HFFc6 (cell line): ENCODE results near the gene MALAT1. TPM values are rescaled to one million over a fixed set of nuclear protein-coding genes. Genes with fewer than 3 reads are reported as not detected.
A peak's percentile ranks its signal among the peaks of the same experiment; 100 is the strongest.

ENCODE experiments used
- DNase-seq: peaks from one replicate; pipeline ENCODE4 v3.0.0-alpha.2; 2018
- H3K27ac Mint-ChIP-seq: 2 replicates; pipeline ENCODE4 v1.8.0; 2020; ENCODE audit warnings: mild to moderate bottlenecking, mixed read lengths
- H3K27me3 Mint-ChIP-seq: 2 replicates; pipeline ENCODE4 v1.8.0; 2021; ENCODE audit warnings: mild to moderate bottlenecking, moderate library complexity, mixed read lengths; ENCODE audit not compliant: insufficient read depth
- H3K36me3 Mint-ChIP-seq: 2 replicates; pipeline ENCODE4 v1.8.0; 2021; ENCODE audit warnings: low read depth, mixed read lengths
- H3K4me1 Mint-ChIP-seq: 2 replicates; pipeline ENCODE4 v1.8.0; 2020; ENCODE audit warnings: low read depth, mixed read lengths
- H3K4me3 Mint-ChIP-seq: 2 replicates; pipeline ENCODE4 v1.8.0; 2020; ENCODE audit warnings: mild to moderate bottlenecking, moderate library complexity, mixed read lengths
- H3K9me3 Mint-ChIP-seq: 2 replicates; pipeline ENCODE4 v1.8.0; 2020; ENCODE audit warnings: mild to moderate bottlenecking, mixed read lengths
- CTCF ChIP-seq: fragments of 200-600 bp; sonication (generic); IDR thresholded peaks from 2 replicates; pipeline ENCODE4 v1.5.0; 2021; ENCODE audit warnings: antibody characterized with exemption, mild to moderate bottlenecking
- total RNA-seq, 6 experiments: library from RNA; stranded (reverse); fragmentation: NEBNext Ultra II Directional; extraction: Animal tissue kit (Norgen Biotek cat#: 25700); gene quantifications; 2 replicates in 1 of 6; 3 replicates in 5 of 6; pipeline ENCODE4 v1.2.3, GENCODE V29; 2021

MALAT1 gene
- total RNA-seq, 6 experiments from 2014 or later: 3,136 to 4,087 (median 3,570) TPM

GRCh38 chr11:65502555-65503367 lies 3.9 kb downstream of the MALAT1 start:
- Mint-ChIP-seq H3K4me3 (no peak overlapping the region), H3K27ac (no peak overlapping the region), H3K27me3 (peaks cover 44% of the 10 kb centered on the region; the same call in 1 of the 2 replicates), H3K9me3 (peaks cover 45% of the 10 kb centered on the region), H3K4me1 (peaks cover 49% of the 10 kb centered on the region), H3K36me3 (peaks cover 45% of the 10 kb centered on the region)
- DNase-seq: peak; percentile 61
- TF ChIP-seq CTCF: no peak

- Mint-ChIP-seq H3K9me3 (peaks cover 52% of the 10 kb centered on the region), H3K4me3 (no peak overlapping the region), H3K4me1 (peaks cover 49% of the 10 kb centered on the region), H3K36me3 (peaks cover 48% of the 10 kb centered on the region), H3K27me3 (peaks cover 51% of the 10 kb centered on the region; the same call in 1 of the 2 replicates), H3K27ac (no peak overlapping the region)
- DNase-seq: peak; percentile 45
- TF ChIP-seq CTCF: no peak
Observed at GRCh38 chr11:65503368-65503948, 4.6 kb downstream of the MALAT1 start.

- H3K27ac Mint-ChIP-seq: no peak overlapping the region
- peaks cover 48% of the 10 kb centered on the region for H3K36me3 Mint-ChIP-seq
- peaks cover 58% of the 10 kb centered on the region for H3K9me3 Mint-ChIP-seq
- no peak for TF ChIP-seq CTCF
- H3K4me3 Mint-ChIP-seq: no peak overlapping the region
- H3K27me3 Mint-ChIP-seq: peaks cover 58% of the 10 kb centered on the region; the same call in 1 of the 2 replicates
- peaks cover 48% of the 10 kb centered on the region for H3K4me1 Mint-ChIP-seq
- peak; percentile 72 for DNase-seq
Observed at GRCh38 chr11:65503949-65504673, 5.3 kb downstream of the MALAT1 start.

GRCh38 chr11:65504674-65505465 lies 6.0 kb downstream of the MALAT1 start:
- peaks cover 52% of the 10 kb centered on the region for H3K4me1 Mint-ChIP-seq
- DNase-seq: peak; percentile 44
- peaks cover 65% of the 10 kb centered on the region; the same call in 1 of the 2 replicates for H3K27me3 Mint-ChIP-seq
- H3K36me3 Mint-ChIP-seq: peaks cover 48% of the 10 kb centered on the region
- no peak for TF ChIP-seq CTCF
- peaks cover 66% of the 10 kb centered on the region for H3K9me3 Mint-ChIP-seq
- H3K4me3 Mint-ChIP-seq: no peak overlapping the region
- no peak overlapping the region for H3K27ac Mint-ChIP-seq
